Measurements from ENCODE around the gene FRRS1L. TPM values are rescaled to one million over a fixed set of nuclear protein-coding genes. Genes with fewer than 3 reads are reported as not detected.

Gene FRRS1L
- total RNA-seq, 1 donor from 2014 or later = not detected

DNA sequence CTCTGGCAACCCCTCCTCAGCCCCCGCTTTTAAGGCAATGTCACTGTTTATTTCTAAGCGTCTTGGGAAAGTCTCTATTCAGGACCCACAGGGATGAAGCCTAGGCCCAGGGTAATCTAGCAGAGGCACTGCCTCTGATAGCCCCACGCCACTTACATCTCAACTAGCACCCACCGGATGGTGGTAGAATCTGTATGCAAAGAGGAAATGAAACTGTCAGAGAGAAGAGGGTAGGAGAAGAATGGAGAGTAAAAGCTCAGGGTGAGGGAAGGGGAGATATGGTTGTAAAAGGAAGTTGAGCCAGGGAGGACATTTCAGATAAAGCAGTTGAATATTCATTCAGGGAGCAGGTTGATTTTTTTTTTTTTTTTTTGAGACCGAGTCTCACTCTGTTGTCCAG is 3.0 kb downstream of the FRRS1L start:
- H3K4me3 Mint-ChIP-seq = no peak overlapping the region
- peaks cover 34% of the 10 kb centered on the region for H3K27me3 Mint-ChIP-seq
- H3K36me3 Mint-ChIP-seq (ENCODE audit: low read depth) = no peaks in the 10 kb centered on the region
- ATAC-seq (ENCODE audit: low read depth) (peak; percentile 50), DNase-seq (no peak)
- no peak overlapping the region for H3K27ac Mint-ChIP-seq
- TF ChIP-seq, protein P1, sequence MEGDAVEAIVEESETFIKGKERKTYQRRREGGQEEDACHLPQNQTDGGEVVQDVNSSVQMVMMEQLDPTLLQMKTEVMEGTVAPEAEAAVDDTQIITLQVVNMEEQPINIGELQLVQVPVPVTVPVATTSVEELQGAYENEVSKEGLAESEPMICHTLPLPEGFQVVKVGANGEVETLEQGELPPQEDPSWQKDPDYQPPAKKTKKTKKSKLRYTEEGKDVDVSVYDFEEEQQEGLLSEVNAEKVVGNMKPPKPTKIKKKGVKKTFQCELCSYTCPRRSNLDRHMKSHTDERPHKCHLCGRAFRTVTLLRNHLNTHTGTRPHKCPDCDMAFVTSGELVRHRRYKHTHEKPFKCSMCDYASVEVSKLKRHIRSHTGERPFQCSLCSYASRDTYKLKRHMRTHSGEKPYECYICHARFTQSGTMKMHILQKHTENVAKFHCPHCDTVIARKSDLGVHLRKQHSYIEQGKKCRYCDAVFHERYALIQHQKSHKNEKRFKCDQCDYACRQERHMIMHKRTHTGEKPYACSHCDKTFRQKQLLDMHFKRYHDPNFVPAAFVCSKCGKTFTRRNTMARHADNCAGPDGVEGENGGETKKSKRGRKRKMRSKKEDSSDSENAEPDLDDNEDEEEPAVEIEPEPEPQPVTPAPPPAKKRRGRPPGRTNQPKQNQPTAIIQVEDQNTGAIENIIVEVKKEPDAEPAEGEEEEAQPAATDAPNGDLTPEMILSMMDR (IDR thresholded peaks at IDR 0.05) = no peak
- POLR2A ChIA-PET = no interaction called here
- intact Hi-C loops (cut with micrococcal nuclease) = no loop called here
- CTCF ChIA-PET = interaction anchor here (0.6 kb wide), 1 partner anchor 77 kb away, joined by 4 read pairs; no protein-coding TSS in a partner anchor
- peaks cover 3% of the 10 kb centered on the region for H3K9me3 Mint-ChIP-seq
- peaks cover 8% of the 10 kb centered on the region for H3K4me1 Mint-ChIP-seq

DNA sequence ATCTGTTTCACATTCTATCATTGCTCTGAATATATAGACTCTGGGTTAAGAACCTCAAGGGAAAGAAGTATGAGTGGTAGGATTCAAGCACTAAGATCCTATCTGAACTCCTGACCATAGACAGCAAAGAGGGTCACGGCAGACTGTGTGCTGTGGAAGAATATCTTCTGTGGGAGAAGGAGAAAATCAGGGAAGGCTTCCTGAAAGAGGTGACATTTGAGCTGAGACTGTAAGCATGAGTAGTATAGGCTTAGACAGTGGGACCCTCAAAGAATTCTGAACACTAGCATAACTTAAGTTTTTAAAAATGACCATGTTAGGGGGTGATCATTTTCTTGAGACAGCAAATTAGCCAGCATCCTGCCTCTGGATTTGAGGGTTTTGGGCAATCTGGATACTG is 3.9 kb downstream of the FRRS1L start:
- Mint-ChIP-seq H3K4me1 (peaks cover 8% of the 10 kb centered on the region), H3K9me3 (peaks cover 3% of the 10 kb centered on the region), H3K4me3 (no peak overlapping the region), H3K27ac (no peak overlapping the region), H3K27me3 (peaks cover 35% of the 10 kb centered on the region), H3K36me3 (ENCODE audit: low read depth) (no peaks in the 10 kb centered on the region)
- no peak for ATAC-seq (ENCODE audit: low read depth)
- intact Hi-C loops (cut with micrococcal nuclease) = no loop called here
- DNase-seq = no peak
- ChIA-PET CTCF (no interaction called here), POLR2A (no interaction called here)
- TF ChIP-seq, protein P1 (IDR thresholded peaks at IDR 0.05) = no peak

DNA sequence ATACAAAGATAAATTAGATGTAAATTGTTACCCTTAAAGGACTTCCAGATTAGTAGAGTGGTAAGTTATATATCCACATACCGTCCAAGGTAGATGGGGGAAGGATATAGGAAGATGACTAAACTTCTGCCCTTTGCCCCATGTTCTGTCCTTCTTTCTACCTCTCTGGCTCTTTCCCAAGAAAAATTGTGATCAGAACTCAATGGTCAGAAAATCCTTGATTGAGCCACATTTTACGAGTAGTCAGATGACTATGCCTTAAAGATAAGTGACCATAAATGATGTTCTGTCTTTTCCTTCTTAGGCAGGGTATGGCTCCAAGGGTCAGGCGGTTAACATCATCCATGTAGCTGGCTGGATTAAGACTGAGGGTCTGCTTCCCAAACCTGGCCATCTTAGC is 4.4 kb downstream of the FRRS1L start:
- TF ChIP-seq, protein P1 (IDR thresholded peaks at IDR 0.05) = no peak
- Mint-ChIP-seq H3K36me3 (ENCODE audit: low read depth) (no peaks in the 10 kb centered on the region), H3K4me1 (peaks cover 8% of the 10 kb centered on the region), H3K4me3 (no peak overlapping the region), H3K9me3 (peaks cover 3% of the 10 kb centered on the region), H3K27ac (no peak overlapping the region), H3K27me3 (peaks cover 32% of the 10 kb centered on the region)
- DNase-seq = no peak
- intact Hi-C loops (cut with micrococcal nuclease) = no loop called here
- ChIA-PET CTCF (no interaction called here), POLR2A (no interaction called here)
- ATAC-seq (ENCODE audit: low read depth) = no peak

DNA sequence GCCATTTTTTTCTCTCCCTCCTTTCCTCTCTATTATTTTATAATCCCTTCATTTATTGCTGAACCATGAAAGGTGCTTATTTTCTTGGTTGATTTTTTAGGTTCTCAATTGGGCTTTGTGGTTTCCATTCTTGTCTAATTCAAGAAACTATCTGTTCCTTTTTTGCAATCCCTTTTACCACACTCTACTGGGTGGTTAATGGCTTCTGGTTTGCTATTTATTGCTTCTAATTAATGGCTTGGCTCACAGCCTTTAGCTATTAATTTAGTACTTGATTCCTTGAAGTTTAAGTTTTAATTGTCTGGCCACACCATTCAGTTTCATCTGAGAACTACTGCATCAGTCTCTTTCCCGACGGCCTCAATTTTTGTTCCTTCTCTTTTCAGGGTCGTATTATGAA is 5.6 kb downstream of the FRRS1L start:
- intact Hi-C loops (cut with micrococcal nuclease) = no loop called here
- peaks cover 6% of the 10 kb centered on the region for H3K4me1 Mint-ChIP-seq
- H3K36me3 Mint-ChIP-seq (ENCODE audit: low read depth) = no peaks in the 10 kb centered on the region
- no peak overlapping the region for H3K4me3 Mint-ChIP-seq
- ChIA-PET POLR2A (no interaction called here), CTCF (no interaction called here)
- no peak for ATAC-seq (ENCODE audit: low read depth)
- DNase-seq = no peak
- H3K9me3 Mint-ChIP-seq = peaks cover 3% of the 10 kb centered on the region
- TF ChIP-seq, protein P1 (IDR thresholded peaks at IDR 0.05) = no peak
- H3K27ac Mint-ChIP-seq = no peak overlapping the region
- H3K27me3 Mint-ChIP-seq = peaks cover 24% of the 10 kb centered on the region

DNA sequence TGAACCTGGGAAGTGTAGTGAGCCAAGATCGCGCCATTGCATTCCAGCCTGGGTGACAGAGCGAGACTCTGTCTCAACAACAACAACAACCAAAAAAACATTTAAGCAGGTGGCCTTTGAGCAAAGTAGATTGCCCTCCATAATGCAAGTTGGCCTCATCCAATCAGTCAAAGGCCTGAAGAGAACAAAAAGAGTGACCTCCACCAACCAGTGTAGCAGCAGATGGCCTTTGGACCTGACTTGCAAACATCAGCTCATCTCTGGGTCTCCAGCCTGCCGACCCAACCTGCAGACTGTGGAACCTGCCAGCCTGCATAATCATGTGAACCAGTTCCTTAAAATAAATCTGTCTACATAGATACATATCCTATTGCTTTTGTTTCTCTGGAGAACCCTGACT is 7.5 kb downstream of the FRRS1L start:
- H3K27me3 Mint-ChIP-seq = peaks cover 19% of the 10 kb centered on the region
- ChIA-PET CTCF (no interaction called here), POLR2A (no interaction called here)
- H3K27ac Mint-ChIP-seq = no peak overlapping the region
- ATAC-seq (ENCODE audit: low read depth) (no peak), DNase-seq (no peak)
- no peaks in the 10 kb centered on the region for H3K36me3 Mint-ChIP-seq (ENCODE audit: low read depth)
- intact Hi-C loops (cut with micrococcal nuclease) = no loop called here
- peaks cover 6% of the 10 kb centered on the region for H3K4me1 Mint-ChIP-seq
- H3K9me3 Mint-ChIP-seq = peaks cover 3% of the 10 kb centered on the region
- TF ChIP-seq, protein P1 (IDR thresholded peaks at IDR 0.05) = no peak
- no peak overlapping the region for H3K4me3 Mint-ChIP-seq

Measured in activated B cell treated with CpG ODN at 0.5 μM for 24 hours (primary cell).